ENCODE data around the gene SCG2.
A peak's percentile ranks its signal among the peaks of the same experiment; 100 is the strongest.

SCG2 gene

GRCh38 chr2:223563462-223563861, 38.7 kb downstream of the SCG2 start:
- DNase-seq = peak; percentile 64

GRCh38 chr2:223562078-223562477, 40.1 kb downstream of the SCG2 start:
- no peak for DNase-seq

DNA sequence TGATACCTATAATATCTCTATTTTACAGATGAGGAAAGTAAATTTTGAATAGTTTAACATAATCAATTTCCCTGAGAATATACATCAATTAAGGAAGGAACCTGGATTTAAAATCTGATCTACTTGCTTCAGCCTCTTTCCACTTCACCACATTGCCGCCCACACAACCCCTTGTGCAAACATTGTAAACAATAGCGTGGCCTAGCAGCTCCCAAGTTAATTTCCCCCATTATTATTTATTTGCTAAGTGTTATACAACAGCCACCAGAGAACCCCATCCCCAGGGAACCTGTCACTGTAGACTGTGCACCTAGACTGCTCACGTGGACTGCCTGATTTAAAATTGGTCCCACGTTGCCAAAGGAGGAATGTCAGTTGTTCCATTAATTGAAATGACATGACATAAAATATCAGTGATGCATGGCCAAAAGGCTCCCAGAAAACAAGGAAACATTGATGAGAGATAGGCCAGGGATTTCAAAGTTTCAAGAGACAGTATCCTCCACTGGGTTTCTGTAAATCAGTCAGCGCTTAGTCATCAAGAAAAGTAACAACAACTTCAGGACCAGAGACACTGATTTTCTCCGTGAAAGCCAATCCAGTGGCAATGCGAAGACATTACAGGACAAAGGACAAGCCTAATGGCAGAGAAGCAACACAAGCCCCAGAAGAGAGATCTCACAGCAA, 41.3 kb downstream of the SCG2 start:
- peak; percentile 55 for DNase-seq

DNA sequence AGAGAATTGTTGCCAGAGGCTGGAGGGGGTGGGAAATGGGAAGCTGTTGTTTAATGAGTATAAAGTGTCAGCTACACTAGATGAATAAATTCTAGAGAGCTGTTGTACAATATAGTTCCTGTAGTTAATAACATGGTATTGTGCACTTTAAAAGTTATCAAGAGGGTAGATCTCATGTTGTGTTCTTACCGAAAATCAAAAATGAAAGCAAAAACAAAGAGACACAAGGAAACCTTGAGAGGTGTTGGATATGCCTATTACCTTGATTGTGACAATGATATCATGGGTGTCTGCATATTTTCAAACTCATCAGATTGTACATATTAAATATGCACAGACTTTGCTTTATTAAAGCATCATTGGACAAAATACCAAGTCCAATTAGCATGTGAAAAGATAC, 43.2 kb downstream of the SCG2 start:
- DNase-seq = no peak

DNA sequence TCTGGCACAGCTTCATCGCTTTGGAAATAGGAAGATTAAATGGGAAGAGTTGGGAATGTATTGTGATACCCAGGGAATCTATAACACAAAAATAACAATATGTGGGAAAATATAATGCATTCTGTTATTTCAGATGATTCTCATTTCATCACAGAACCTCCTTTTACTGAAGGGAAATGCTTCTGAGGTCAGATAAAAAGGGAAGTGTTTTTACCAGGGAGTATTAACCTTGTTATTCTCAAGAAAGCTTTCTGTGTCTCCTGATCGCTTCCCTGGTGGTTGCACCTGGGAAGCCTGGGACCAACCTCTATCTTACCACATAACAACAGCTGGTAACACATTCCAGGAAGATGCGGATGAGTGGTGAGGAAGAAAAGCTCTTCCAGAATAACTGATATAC, 47.2 kb downstream of the SCG2 start:
- no peak for DNase-seq

DNA sequence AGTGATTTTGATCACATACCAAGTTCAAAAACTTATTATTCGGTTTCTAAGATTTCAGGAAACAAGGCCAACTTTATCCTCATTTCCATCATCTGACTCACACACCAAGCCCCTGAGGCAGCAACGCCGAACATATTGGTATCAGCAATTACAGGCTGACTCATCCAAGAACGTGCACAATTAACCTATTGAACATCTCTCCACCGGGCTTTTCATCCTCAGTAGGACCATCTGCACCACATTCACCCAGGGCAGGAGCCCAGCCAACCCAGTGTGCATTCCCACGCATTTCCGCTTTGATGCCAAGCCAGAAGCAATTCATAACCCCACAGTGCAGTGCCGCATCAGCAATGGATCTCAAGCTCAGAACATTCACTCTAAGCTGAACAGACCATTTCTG, 52.9 kb downstream of the SCG2 start:
- DNase-seq = no peak

DNA sequence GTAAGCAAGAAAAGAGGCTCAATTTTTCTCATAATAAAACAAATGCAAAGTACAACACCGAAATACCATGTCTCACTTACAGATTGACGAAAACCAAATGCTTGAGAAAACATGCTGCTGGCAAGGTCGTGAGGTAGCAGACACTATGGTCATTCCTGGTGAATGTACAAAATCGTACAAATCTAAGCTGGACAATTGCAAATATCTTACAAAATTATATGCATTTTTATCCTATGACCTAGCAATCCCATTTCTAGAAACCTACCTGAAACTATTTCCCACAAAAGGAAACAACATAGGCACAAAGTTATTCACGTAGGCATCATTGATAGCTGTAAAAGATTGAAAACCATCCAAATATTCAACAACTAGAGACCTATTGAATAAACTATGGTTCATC, 54.0 kb downstream of the SCG2 start:
- no peak for DNase-seq
